SU-DHL-6 (cell line): ENCODE data around the gene EXT2.

Experiments
- EZH2phosphoT487 ChIP-seq: fragments of 200-600 bp; sonication (generic), shearing (Covaris generic); conservative IDR thresholded peaks from 2 replicates; pipeline ENCODE4 v1.6.1; 2018; ENCODE audit warnings: mild to moderate bottlenecking, antibody characterized with exemption, low read length, moderate library complexity, mixed read lengths
- TF ChIP-seq, protein P1 (sequence below): fragments of 200-600 bp; sonication (generic); IDR thresholded peaks from one replicate; pipeline ENCODE4 v1.5.1; 2017; ENCODE audit warnings: antibody characterized with exemption, mild to moderate bottlenecking, low read length, moderate library complexity; ENCODE audit not compliant: insufficient read depth, poor library complexity, severe bottlenecking

DNA sequence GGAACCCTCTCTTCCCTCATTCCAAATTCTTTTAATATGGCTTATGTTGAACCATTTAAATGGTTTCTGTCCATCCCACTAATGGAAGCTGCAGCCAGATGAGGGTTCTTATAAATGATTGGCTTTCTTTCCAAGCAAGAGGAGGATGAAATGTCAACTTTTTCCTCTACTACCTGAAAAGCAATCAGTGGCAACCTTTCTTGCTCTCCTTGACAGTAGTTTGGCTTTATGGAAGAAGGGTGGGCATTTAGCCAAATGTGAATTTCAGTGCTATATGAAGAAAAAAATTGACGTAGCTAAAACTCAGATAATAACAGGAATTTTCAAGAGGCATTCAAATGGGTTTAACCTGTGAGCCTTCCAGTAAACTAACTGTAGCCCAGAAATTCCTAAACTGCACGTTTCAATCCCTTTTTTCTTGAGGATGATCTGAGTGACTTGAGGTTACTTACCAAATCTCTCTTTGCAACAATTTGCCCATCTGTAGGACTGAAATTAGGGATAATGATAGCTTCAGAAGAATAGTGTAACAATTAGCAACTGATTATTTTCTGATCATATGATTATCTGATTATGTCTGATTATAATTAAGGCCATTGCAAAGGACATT lies 90.9 kb downstream of the EXT2 start:
- TF ChIP-seq, protein P1, sequence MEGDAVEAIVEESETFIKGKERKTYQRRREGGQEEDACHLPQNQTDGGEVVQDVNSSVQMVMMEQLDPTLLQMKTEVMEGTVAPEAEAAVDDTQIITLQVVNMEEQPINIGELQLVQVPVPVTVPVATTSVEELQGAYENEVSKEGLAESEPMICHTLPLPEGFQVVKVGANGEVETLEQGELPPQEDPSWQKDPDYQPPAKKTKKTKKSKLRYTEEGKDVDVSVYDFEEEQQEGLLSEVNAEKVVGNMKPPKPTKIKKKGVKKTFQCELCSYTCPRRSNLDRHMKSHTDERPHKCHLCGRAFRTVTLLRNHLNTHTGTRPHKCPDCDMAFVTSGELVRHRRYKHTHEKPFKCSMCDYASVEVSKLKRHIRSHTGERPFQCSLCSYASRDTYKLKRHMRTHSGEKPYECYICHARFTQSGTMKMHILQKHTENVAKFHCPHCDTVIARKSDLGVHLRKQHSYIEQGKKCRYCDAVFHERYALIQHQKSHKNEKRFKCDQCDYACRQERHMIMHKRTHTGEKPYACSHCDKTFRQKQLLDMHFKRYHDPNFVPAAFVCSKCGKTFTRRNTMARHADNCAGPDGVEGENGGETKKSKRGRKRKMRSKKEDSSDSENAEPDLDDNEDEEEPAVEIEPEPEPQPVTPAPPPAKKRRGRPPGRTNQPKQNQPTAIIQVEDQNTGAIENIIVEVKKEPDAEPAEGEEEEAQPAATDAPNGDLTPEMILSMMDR, result no peak
- no peak for TF ChIP-seq EZH2phosphoT487
